Spleen (tissue), 11 donors: ENCODE data around the gene PRDM16. TPM values are rescaled to one million over a fixed set of nuclear protein-coding genes. Genes with fewer than 3 reads are reported as not detected.

Source experiments
- DNase-seq: peaks from one replicate; pipeline ENCODE4 v3.0.0-alpha.2; 2020
- H3K27ac ChIP-seq, 8 donors: fragments of 200-600 bp; sonication (generic) in 7 of 8; 1 replicate in 4 of 8; 2 replicates in 4 of 8; pipeline versions ENCODE4 v1.5.0 to v1.8.0; 2016 to 2021; ENCODE audit warnings: inconsistent platforms in 4 of 8, mild to moderate bottlenecking in 4 of 8, moderate library complexity in 1 of 8
- H3K27me3 ChIP-seq, 7 donors: fragments of 200-600 bp; sonication (generic) in 6 of 7; replicated peaks in 1 of 7; 1 replicate in 4 of 7; 2 replicates in 3 of 7; pipeline versions ENCODE4 v1.5.0 to v1.8.0; 2016 to 2021; ENCODE audit warnings: inconsistent platforms in 3 of 7, mild to moderate bottlenecking in 1 of 7
- H3K36me3 ChIP-seq, 6 donors: fragments of 200-600 bp; sonication (generic) in 5 of 6; 1 replicate in 4 of 6; 2 replicates in 2 of 6; pipeline versions ENCODE4 v1.5.0 to v1.8.0; 2016 to 2021; ENCODE audit warnings: inconsistent platforms in 2 of 6
- H3K4me1 ChIP-seq, 6 donors: fragments of 200-600 bp; sonication (generic) in 5 of 6; 1 replicate in 3 of 6; 2 replicates in 3 of 6; pipeline versions ENCODE4 v1.5.0 to v1.8.0; 2016 to 2021; ENCODE audit warnings: inconsistent platforms in 3 of 6
- H3K4me3 ChIP-seq, 8 donors: fragments of 200-600 bp; sonication (generic) in 7 of 8; 1 replicate in 4 of 8; 2 replicates in 4 of 8; pipeline versions ENCODE4 v1.5.0 to v1.8.0; 2016 to 2021; ENCODE audit warnings: inconsistent platforms in 4 of 8, mild to moderate bottlenecking in 4 of 8, moderate library complexity in 2 of 8
- H3K9me3 ChIP-seq, 8 donors: fragments of 200-600 bp; sonication (generic) in 7 of 8; 1 replicate in 4 of 8; 2 replicates in 4 of 8; pipeline versions ENCODE4 v1.5.0 to v1.8.0; 2016 to 2021; ENCODE audit warnings: inconsistent platforms in 4 of 8
- CTCF ChIP-seq, 11 experiments: fragments of 200-600 bp in 7 of 11; fragments of 450-650 bp in 4 of 11; sonication (generic) in 4 of 11; IDR thresholded peaks in 8 of 11; conservative IDR thresholded peaks in 3 of 11; 1 replicate in 7 of 11; 2 replicates in 4 of 11; pipeline versions ENCODE4 v1.4.0 to v1.8.0; 2016 to 2021; ENCODE audit warnings: antibody characterized with exemption in 11 of 11, inconsistent platforms in 4 of 11, mild to moderate bottlenecking in 1 of 11
- POLR2A ChIP-seq, 3 donors: fragments of 450-650 bp; IDR thresholded peaks; one replicate each; pipeline ENCODE4 v1.5.1; 2017; ENCODE audit warnings: antibody characterized with exemption in 3 of 3, mild to moderate bottlenecking in 1 of 3
- POLR2AphosphoS5 ChIP-seq, 3 donors: sonication (generic); formaldehyde crosslinking; IDR thresholded peaks; one replicate each; pipeline ENCODE4 v1.5.1; 2017; ENCODE audit warnings: antibody characterized with exemption in 3 of 3
- WGBS, 5 donors: extraction: QIAGEN DNeasy Blood & Tissue Kit in 3 of 5; methylation state at CpG; one replicate each; pipeline versions ENCODE4 v1.1.5 to v1.1.7; 2013 to 2018; 5-methylcytosine and 5-hydroxymethylcytosine counted together
- intact Hi-C: fragments of 100-400 bp; cut with DNase I; formaldehyde crosslinking; loops from one replicate; pipeline ENCODE4 v1.15.0; 2023; ENCODE audit warnings: low total_unique reads
- polyA plus RNA-seq, 3 donors: library from polyadenylated mRNA; stranded (reverse); fragments of 200-250 nt; gene quantifications; one replicate each; pipeline ENCODE4 v1.2.1, GENCODE V29; 2013
- total RNA-seq, 7 donors: library from RNA; depleted of rRNA in 3 of 7; stranded (reverse); fragments of >200 nt in 3 of 7; fragmentation: NEBNext Ultra II Directional in 4 of 7; extraction: Animal tissue kit (Norgen Biotek cat#: 25700) in 4 of 7; gene quantifications; one replicate each; pipeline versions ENCODE4 v1.1.0 to v1.2.1, GENCODE V29; 2016 to 2021
- donor health status: healthy with polysubstance abuse.
- donor health status: DM: no; HTN: no; CAD: no; lungs with moderate emphysema.
- donor health status: DM: no; HTN: no; CAD: no.
- donor health status: Bipolar disorder and iron deficiency.
- donor health status: healthy.
- donor health status: DM: no; HTN: no; CAD: no.
- donor health status: DM: yes; HTN: yes; CAD: no.

Gene PRDM16
- total and polyA plus RNA-seq, 10 donors = 0.43 to 3.2 (median 1.4) TPM

- TF ChIP-seq POLR2A (IDR thresholded peaks at IDR 0.05) (no peak), CTCF (IDR thresholded peaks at IDR 0.05 in 8 of 11, conservative IDR thresholded peaks at IDR 0.05 in 3 of 11) (no peak), POLR2AphosphoS5 (IDR thresholded peaks at IDR 0.05) (peak; percentile 54 to 78 (median 68))
- Histone ChIP-seq H3K9me3 (peaks cover 0 to 14% (median 10%) of the 10 kb centered on the region in 8 donors), H3K27me3 (peaks cover 0 to 77% (median 37%) of the 10 kb centered on the region in 7 donors), H3K27ac (peak overlapping the region; percentile 42 to 82 (median 74)), H3K4me3 (no peak overlapping the region), H3K4me1 (peaks cover 0 to 35% (median 11%) of the 10 kb centered on the region in 6 donors), H3K36me3 (no peaks in the 10 kb centered on the region)
- no peak for DNase-seq
- WGBS, 5 donors = 21 to 31% (median 25%) methylated on average over 23 to 38 of the region's 38 CpGs
- intact Hi-C loops = no loop called here
Measured at GRCh38 chr1:3312898-3313575, 244.0 kb downstream of the PRDM16 start.

- intact Hi-C loops = no loop called here
- TF ChIP-seq POLR2A (IDR thresholded peaks at IDR 0.05) (no peak), POLR2AphosphoS5 (IDR thresholded peaks at IDR 0.05) (peak in 1 of 3 donors; percentile 30), CTCF (IDR thresholded peaks at IDR 0.05 in 8 of 11, conservative IDR thresholded peaks at IDR 0.05 in 3 of 11) (no peak)
- Histone ChIP-seq H3K4me3 (no peak overlapping the region), H3K36me3 (no peaks in the 10 kb centered on the region), H3K27ac (peak overlapping the region; percentile 42 to 82 (median 74)), H3K4me1 (peaks cover 0 to 35% (median 11%) of the 10 kb centered on the region in 6 donors), H3K9me3 (peaks cover 0 to 14% (median 10%) of the 10 kb centered on the region in 8 donors), H3K27me3 (peaks cover 0 to 72% (median 37%) of the 10 kb centered on the region in 7 donors)
- 32 to 51% (median 42%) methylated on average over 9 to 22 of the region's 22 CpGs for WGBS, 5 donors
- no peak for DNase-seq
Measured at GRCh38 chr1:3313576-3313950, 244.6 kb downstream of the PRDM16 start.

- Histone ChIP-seq H3K36me3 (no peaks in the 10 kb centered on the region), H3K4me3 (no peak overlapping the region), H3K9me3 (peaks cover 0 to 14% (median 10%) of the 10 kb centered on the region in 8 donors), H3K4me1 (peaks cover 0 to 35% (median 11%) of the 10 kb centered on the region in 6 donors), H3K27me3 (peaks cover 0 to 60% (median 33%) of the 10 kb centered on the region in 7 donors), H3K27ac (peak overlapping the region in 5 of 8 donors; percentile 57 to 82 (median 77))
- TF ChIP-seq CTCF (IDR thresholded peaks at IDR 0.05 in 8 of 11, conservative IDR thresholded peaks at IDR 0.05 in 3 of 11) = no peak
- TF ChIP-seq POLR2A (IDR thresholded peaks at IDR 0.05) = no peak
- TF ChIP-seq POLR2AphosphoS5 (IDR thresholded peaks at IDR 0.05) = no peak
- no peak for DNase-seq
- 51 to 62% (median 58%) methylated on average over 22 of the region's 22 CpGs for WGBS, 5 donors
- intact Hi-C loops = no loop called here
Measured at GRCh38 chr1:3314491-3315381, 245.7 kb downstream of the PRDM16 start.
